ENCODE results near the gene SLC7A6.

SLC7A6 gene

GRCh38 chr16:68310774-68311511 is 46.6 kb downstream of the SLC7A6 start, which contains the start of the genes PRMT7 and SLC7A6OS:
Gene PRMT7 (plus strand): TSS chr16:68311019. CDS start chr16:68315980, 4,961 bp downstream.
Gene SLC7A6OS (minus strand): TSS chr16:68310946. CDS start chr16:68310926, 20 bp downstream.
- DNase-seq = peak; percentile 80

- DNase-seq = no peak
These were observed 48.8 kb downstream of the SLC7A6 start for GRCh38 chr16:68313116-68313515.

- peak; percentile 21 for DNase-seq
These were observed 55.0 kb downstream of the SLC7A6 start for GRCh38 chr16:68319185-68319908.

GRCh38 chr16:68324336-68324735 is 60.0 kb downstream of the SLC7A6 start:
- DNase-seq = no peak

GRCh38 chr16:68324780-68325357 is 60.5 kb downstream of the SLC7A6 start:
- DNase-seq = no peak

- peak; percentile 16 for DNase-seq
These were observed 64.0 kb downstream of the SLC7A6 start for GRCh38 chr16:68328151-68328859.

GRCh38 chr16:68328860-68329390 is 64.6 kb downstream of the SLC7A6 start:
- DNase-seq = no peak

GRCh38 chr16:68331879-68332410 is 67.6 kb downstream of the SLC7A6 start:
- DNase-seq = no peak

GRCh38 chr16:68332411-68333121 is 68.2 kb downstream of the SLC7A6 start:
- DNase-seq = no peak

- no peak for DNase-seq
These were observed 70.8 kb downstream of the SLC7A6 start for GRCh38 chr16:68335175-68335574.

GRCh38 chr16:68338326-68339119 is 74.2 kb downstream of the SLC7A6 start:
- DNase-seq = no peak

- no peak for DNase-seq
These were observed 74.9 kb downstream of the SLC7A6 start for GRCh38 chr16:68339214-68339613.

GRCh38 chr16:68342620-68343019 is 78.3 kb downstream of the SLC7A6 start:
- no peak for DNase-seq

- no peak for DNase-seq
These were observed 78.8 kb downstream of the SLC7A6 start for GRCh38 chr16:68343137-68343536.

- DNase-seq = no peak
These were observed 79.9 kb downstream of the SLC7A6 start for GRCh38 chr16:68344252-68344651.

GRCh38 chr16:68345351-68345810 is 81.1 kb downstream of the SLC7A6 start:
- DNase-seq = no peak

GRCh38 chr16:68345958-68346635 is 81.8 kb downstream of the SLC7A6 start:
- DNase-seq = no peak

GRCh38 chr16:68346892-68347480 is 82.7 kb downstream of the SLC7A6 start:
- no peak for DNase-seq

GRCh38 chr16:68347605-68348004 is 83.3 kb downstream of the SLC7A6 start:
- DNase-seq = no peak
